HG03064 (cell line): ENCODE results near the gene TSPAN7.

Experiments used
- ATAC-seq: cut with Tn5 transposase; IDR thresholded peaks from one replicate; pipeline ENCODE4 v1.9.1; 2021; ENCODE audit warnings: low read depth; ENCODE audit not compliant: unreplicated experiment

The TSPAN7 gene

DNA sequence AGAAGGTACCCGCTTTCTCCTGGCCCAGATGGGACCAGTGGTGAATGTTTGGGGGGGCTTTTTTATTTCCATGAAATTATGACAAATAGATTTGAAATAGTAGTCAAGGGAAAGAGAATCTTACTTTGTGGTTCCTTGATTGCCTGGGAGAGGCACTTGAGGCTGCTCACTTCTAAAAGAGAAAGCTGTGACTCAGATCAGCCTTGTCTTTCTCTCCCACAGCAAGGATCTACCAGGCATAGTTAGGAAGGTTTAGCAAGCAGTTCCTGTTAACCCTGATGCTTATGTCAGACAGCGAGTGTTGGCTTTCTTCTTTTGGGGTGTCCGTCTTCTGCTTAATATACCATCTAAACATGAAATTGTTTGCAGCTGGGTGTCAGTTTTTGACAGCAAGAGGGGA lies 114.5 kb downstream of the TSPAN7 start:
- no peak for ATAC-seq

- ATAC-seq = no peak
Measured at GRCh38 chrX:38678183-38678582, 116.8 kb downstream of the TSPAN7 start.

GRCh38 chrX:38678821-38679220 lies 117.5 kb downstream of the TSPAN7 start:
- no peak for ATAC-seq

GRCh38 chrX:38679695-38680094 lies 118.4 kb downstream of the TSPAN7 start:
- ATAC-seq = no peak

- ATAC-seq = no peak
Measured at GRCh38 chrX:38682095-38682494, 120.8 kb downstream of the TSPAN7 start.

GRCh38 chrX:38692961-38693360 lies 131.6 kb downstream of the TSPAN7 start:
- ATAC-seq = no peak

- ATAC-seq = no peak
Measured at GRCh38 chrX:38694394-38694793, 133.1 kb downstream of the TSPAN7 start.

DNA sequence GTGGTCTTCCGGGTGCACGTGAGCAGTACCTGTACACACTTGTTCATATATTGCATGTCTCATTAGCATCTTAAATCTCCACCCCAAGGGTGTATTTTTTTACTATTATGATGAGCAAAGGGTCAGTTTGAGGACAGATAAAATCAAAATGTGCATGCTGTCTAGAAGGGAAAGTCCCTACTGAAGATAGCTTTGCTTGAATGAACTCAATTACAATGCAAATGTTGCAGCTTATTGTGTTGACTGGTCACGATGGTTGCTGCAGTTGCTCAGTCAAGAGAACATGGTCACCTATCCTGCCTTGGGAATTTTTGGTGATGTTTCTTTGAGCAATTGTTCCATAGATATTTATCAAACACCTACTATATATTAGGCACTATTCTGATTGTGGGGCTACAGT lies 136.1 kb downstream of the TSPAN7 start:
- no peak for ATAC-seq

- no peak for ATAC-seq
Measured at GRCh38 chrX:38699121-38699520, 137.8 kb downstream of the TSPAN7 start.

DNA sequence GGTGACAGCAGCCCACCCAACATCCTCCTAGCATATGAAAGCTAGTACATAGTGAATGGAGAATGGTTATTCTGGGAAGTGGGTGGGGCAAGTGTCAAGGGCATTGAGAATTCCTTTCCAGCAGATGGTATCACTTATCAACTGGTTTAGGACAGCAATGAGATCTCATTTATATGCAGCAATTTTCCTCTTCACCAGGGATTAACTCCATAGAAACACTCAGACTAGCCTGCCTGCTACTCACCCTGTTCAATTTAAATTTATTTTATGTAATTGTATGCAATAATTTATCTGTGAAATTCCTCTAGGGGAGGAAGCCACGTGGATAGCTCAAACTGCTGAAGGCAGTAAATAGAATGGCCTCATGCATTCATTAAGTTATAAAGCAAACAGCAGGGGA lies 138.4 kb downstream of the TSPAN7 start:
- ATAC-seq = no peak

GRCh38 chrX:38701073-38701472 lies 139.7 kb downstream of the TSPAN7 start:
- no peak for ATAC-seq

GRCh38 chrX:38704146-38704882 lies 143.0 kb downstream of the TSPAN7 start:
- no peak for ATAC-seq

- no peak for ATAC-seq
Measured at GRCh38 chrX:38717871-38718270, 156.5 kb downstream of the TSPAN7 start.

GRCh38 chrX:38718311-38718710 lies 157.0 kb downstream of the TSPAN7 start:
- ATAC-seq = no peak

DNA sequence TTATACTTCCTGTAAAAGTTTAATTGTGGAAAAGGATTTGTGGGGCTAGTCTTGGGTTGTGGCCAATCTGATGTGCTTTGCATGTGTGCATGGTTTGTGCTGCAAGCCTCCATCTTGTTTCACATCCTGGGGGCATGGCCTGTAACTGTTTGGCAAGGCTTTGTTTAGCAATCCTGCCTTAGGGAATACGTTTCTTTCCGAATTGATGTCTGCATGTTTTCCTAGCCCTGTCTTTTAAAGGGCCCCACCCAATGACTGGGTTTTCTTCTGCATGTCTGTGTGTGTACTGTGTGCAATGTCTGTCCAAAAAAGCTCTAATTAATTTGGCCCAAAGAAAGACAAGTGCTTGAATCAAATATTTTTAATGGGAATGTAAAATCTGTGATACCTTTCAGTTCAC lies 165.3 kb downstream of the TSPAN7 start:
- ATAC-seq = no peak

DNA sequence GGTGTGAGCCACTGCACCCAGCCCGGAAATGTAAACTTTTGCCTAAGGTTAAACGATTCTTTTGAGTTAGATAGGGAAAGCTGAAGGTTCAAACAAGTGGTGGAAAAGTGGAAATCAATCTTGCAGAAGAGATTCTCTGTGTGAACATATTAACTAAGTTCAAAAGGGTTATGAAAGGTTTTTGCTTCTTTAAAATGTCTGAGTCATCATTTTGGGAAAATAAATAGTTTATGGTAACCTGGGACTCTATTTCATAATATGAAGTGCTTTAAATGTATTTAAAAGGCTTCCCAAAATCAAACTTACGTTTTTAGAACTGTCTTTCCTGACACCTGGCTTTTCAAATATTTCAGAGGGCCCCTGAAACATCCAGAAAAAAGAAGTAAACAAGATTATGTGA lies 166.3 kb downstream of the TSPAN7 start:
- no peak for ATAC-seq

GRCh38 chrX:38732866-38733265 lies 171.5 kb downstream of the TSPAN7 start:
- ATAC-seq = no peak
